HEK293T (cell line): ENCODE results near the gene PRSS56.

Source experiments
- BHLHE40 ChIP-seq: fragments of 450-650 bp; IDR thresholded peaks from 2 replicates; pipeline ENCODE4 v1.6.1; 2016; ENCODE audit warnings: mild to moderate bottlenecking, moderate library complexity, borderline replicate concordance
- CTBP1 ChIP-seq: fragments of 450-650 bp; IDR thresholded peaks from 2 replicates; pipeline ENCODE4 v1.6.1; 2016; ENCODE audit warnings: borderline replicate concordance
- FOXM1 ChIP-seq: fragments of 450-650 bp; IDR thresholded peaks from 2 replicates; pipeline ENCODE4 v1.6.1; 2017; ENCODE audit warnings: mild to moderate bottlenecking, borderline replicate concordance
- NFRKB ChIP-seq: fragments of 450-650 bp; IDR thresholded peaks from 2 replicates; pipeline ENCODE4 v1.6.1; 2016; ENCODE audit warnings: mild to moderate bottlenecking, moderate library complexity

DNA sequence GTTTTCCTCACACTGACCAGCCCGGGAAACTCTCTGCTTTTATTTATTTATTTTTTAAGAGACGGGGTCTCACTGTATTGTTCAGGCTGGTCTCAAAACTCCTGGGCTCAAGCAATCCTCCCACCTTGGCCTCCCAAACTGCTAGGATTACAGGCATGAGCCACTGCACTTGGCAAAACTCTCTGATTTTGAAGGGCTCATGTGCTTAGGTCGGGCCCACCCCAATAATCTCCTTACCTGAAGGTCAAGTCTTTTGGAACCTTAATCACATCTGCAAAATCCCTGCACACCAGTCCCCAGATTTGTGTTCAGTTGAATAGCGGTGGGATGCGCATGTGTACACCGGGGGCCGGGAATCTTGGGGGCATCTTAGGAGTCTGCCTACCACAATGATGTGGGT is 24.9 kb upstream of the PRSS56 start:
- no peak for TF ChIP-seq FOXM1
- no peak for TF ChIP-seq BHLHE40
- no peak for TF ChIP-seq NFRKB
- no peak for TF ChIP-seq CTBP1
